NCI-H524 (cell line): ENCODE data around the gene EVL.

Experiments
- DNase-seq, 2 experiments: peaks; one replicate each; lab custom pipeline; 2025; lab: John Stamatoyannopoulos, UW

EVL gene

GRCh38 chr14:100108840-100109593 is 43.8 kb downstream of the EVL start:
- no peak for DNase-seq

- DNase-seq: no peak
These were observed 44.4 kb downstream of the EVL start for GRCh38 chr14:100109594-100109955.

- no peak for DNase-seq
These were observed 45.6 kb downstream of the EVL start for GRCh38 chr14:100110816-100111215.

- DNase-seq: no peak
These were observed 46.9 kb downstream of the EVL start for GRCh38 chr14:100111931-100112704.

- DNase-seq: no peak
These were observed 49.0 kb downstream of the EVL start for GRCh38 chr14:100114109-100114765.

GRCh38 chr14:100115236-100115635 is 50.0 kb downstream of the EVL start:
- no peak for DNase-seq

- DNase-seq: no peak
These were observed 50.5 kb downstream of the EVL start for GRCh38 chr14:100115726-100116125.

GRCh38 chr14:100116134-100116533 is 50.9 kb downstream of the EVL start:
- DNase-seq: no peak

- no peak for DNase-seq
These were observed 51.8 kb downstream of the EVL start for GRCh38 chr14:100117026-100117425.

GRCh38 chr14:100117633-100118395 is 52.6 kb downstream of the EVL start:
- no peak for DNase-seq

- DNase-seq: no peak
These were observed 53.3 kb downstream of the EVL start for GRCh38 chr14:100118396-100119011.

- no peak for DNase-seq
These were observed 54.0 kb downstream of the EVL start for GRCh38 chr14:100119251-100119650.

- no peak for DNase-seq
These were observed 55.5 kb downstream of the EVL start for GRCh38 chr14:100120522-100121269.

- DNase-seq: no peak
These were observed 56.6 kb downstream of the EVL start for GRCh38 chr14:100121643-100122480.

GRCh38 chr14:100122481-100123223 is 57.4 kb downstream of the EVL start:
- DNase-seq: peak in 1 of 2 experiments; percentile 54

- DNase-seq: no peak
These were observed 58.4 kb downstream of the EVL start for GRCh38 chr14:100123618-100124017.

- no peak for DNase-seq
These were observed 59.4 kb downstream of the EVL start for GRCh38 chr14:100124551-100125088.

GRCh38 chr14:100126401-100126800 is 61.2 kb downstream of the EVL start:
- no peak for DNase-seq

GRCh38 chr14:100127853-100128455 is 62.7 kb downstream of the EVL start:
- no peak for DNase-seq
